GM12801 (cell line): ENCODE measurements around the gene TENT5D.

ENCODE experiments used
- CTCF ChIP-seq: IDR thresholded peaks from one replicate; pipeline ENCODE4 v1.5.1; 2011; ENCODE audit warnings: control low read depth; ENCODE audit not compliant: insufficient read length; ENCODE audit errors: extremely low read depth

Gene TENT5D

GRCh38 chrX:80432441-80432840, 12.2 kb downstream of the TENT5D start:
- no peak for TF ChIP-seq CTCF

GRCh38 chrX:80432863-80433262, 12.6 kb downstream of the TENT5D start:
- no peak for TF ChIP-seq CTCF

- no peak for TF ChIP-seq CTCF
Measured at GRCh38 chrX:80471582-80471981, 51.3 kb downstream of the TENT5D start.

GRCh38 chrX:80485543-80485942, 65.3 kb downstream of the TENT5D start:
- TF ChIP-seq CTCF: no peak

GRCh38 chrX:80486299-80486698, 66.1 kb downstream of the TENT5D start:
- TF ChIP-seq CTCF: no peak

GRCh38 chrX:80489166-80489565, 68.9 kb downstream of the TENT5D start:
- TF ChIP-seq CTCF: no peak
